Loucy (cell line): ENCODE measurements around the gene KCNA5.

Source experiments
- H2AFZ ChIP-seq: fragments of 200-600 bp; sonication (generic); 2 replicates; pipeline ENCODE4 v1.6.0; 2016; ENCODE audit warnings: antibody characterized with exemption, mild to moderate bottlenecking, low read length, moderate library complexity
- H3F3A ChIP-seq: fragments of 200-600 bp; 2 replicates; pipeline ENCODE4 v1.6.0; 2016; ENCODE audit warnings: antibody characterized with exemption, low read depth, mild to moderate bottlenecking
- H3K27me3 ChIP-seq: fragments of 200-600 bp; sonication (generic); 2 replicates; pipeline ENCODE4 v1.6.1; 2014; ENCODE audit warnings: low read length, mild to moderate bottlenecking; ENCODE audit not compliant: insufficient read depth, poor library complexity, severe bottlenecking
- H3K36me3 ChIP-seq: fragments of 200-600 bp; sonication (generic); 2 replicates; pipeline ENCODE4 v1.6.1; 2016; ENCODE audit warnings: low read length; ENCODE audit not compliant: insufficient read depth
- H3K4me1 ChIP-seq: fragments of 200-600 bp; sonication (generic); 2 replicates; pipeline ENCODE4 v1.5.1; 2014; ENCODE audit warnings: low read length, mild to moderate bottlenecking; ENCODE audit not compliant: insufficient read depth, poor library complexity, severe bottlenecking
- H3K4me2 ChIP-seq: fragments of 200-600 bp; sonication (generic); 2 replicates; pipeline ENCODE4 v1.6.0; 2014; ENCODE audit warnings: antibody characterized with exemption, low read length, low read depth, mild to moderate bottlenecking; ENCODE audit not compliant: poor library complexity, severe bottlenecking
- H3K4me3 ChIP-seq: fragments of 200-600 bp; sonication (generic); 2 replicates; pipeline ENCODE4 v1.5.1; 2014; ENCODE audit warnings: low read length, mild to moderate bottlenecking, mixed read lengths; ENCODE audit not compliant: poor library complexity, severe bottlenecking
- H3K79me2 ChIP-seq: fragments of 200-600 bp; sonication (generic); 2 replicates; pipeline ENCODE4 v1.6.1; 2014; ENCODE audit warnings: low read length; ENCODE audit not compliant: insufficient read depth
- H3K9ac ChIP-seq: fragments of 200-600 bp; sonication (generic); 2 replicates; pipeline ENCODE4 v1.6.0; 2014; ENCODE audit warnings: mild to moderate bottlenecking, low read depth, low read length, moderate library complexity; ENCODE audit not compliant: poor library complexity, severe bottlenecking
- H3K9me2 ChIP-seq: fragments of 200-600 bp; sonication (generic); replicated peaks from 2 replicates; pipeline ENCODE4 v1.6.1; 2016; ENCODE audit warnings: low read depth, low read length, mixed read lengths
- H3K9me3 ChIP-seq: fragments of 200-600 bp; sonication (generic); 2 replicates; pipeline ENCODE4 v1.6.1; 2014; ENCODE audit warnings: mild to moderate bottlenecking, antibody characterized with exemption, low read length, low read depth; ENCODE audit not compliant: insufficient read depth
- H4K20me1 ChIP-seq: fragments of 200-600 bp; sonication (generic); 2 replicates; pipeline ENCODE4 v1.6.0; 2014; ENCODE audit warnings: antibody characterized with exemption, low read length, mild to moderate bottlenecking; ENCODE audit not compliant: insufficient read depth, poor library complexity, severe bottlenecking
- CTCF ChIP-seq: fragments of 200-600 bp; sonication (generic); conservative IDR thresholded peaks from 2 replicates; pipeline ENCODE4 v1.5.1; 2014; ENCODE audit warnings: mild to moderate bottlenecking, antibody characterized with exemption, low read length
- EZH2phosphoT487 ChIP-seq: fragments of 200-600 bp; IDR thresholded peaks from 2 replicates; pipeline ENCODE4 v1.6.1; 2018; ENCODE audit warnings: antibody characterized with exemption, mild to moderate bottlenecking, moderate library complexity, borderline replicate concordance

KCNA5 gene

GRCh38 chr12:5015711-5016492 is 27.8 kb upstream of the KCNA5 start:
- H3K4me1 ChIP-seq, result no peaks in the 10 kb centered on the region
- H3K4me3 ChIP-seq, result no peak overlapping the region
- H3K27me3 ChIP-seq, result no peaks in the 10 kb centered on the region
- H3K4me2 ChIP-seq, result no peak overlapping the region
- H3K9me3 ChIP-seq, result no peaks in the 10 kb centered on the region
- no peaks in the 10 kb centered on the region for H3K9me2 ChIP-seq
- TF ChIP-seq EZH2phosphoT487, result no peak
- TF ChIP-seq CTCF, result no peak
- no peaks in the 10 kb centered on the region for H4K20me1 ChIP-seq
- H2AFZ ChIP-seq, result no peak overlapping the region
- H3K79me2 ChIP-seq, result no peaks in the 10 kb centered on the region
- H3K9ac ChIP-seq, result no peak overlapping the region
- no peaks in the 10 kb centered on the region for H3F3A ChIP-seq
- no peaks in the 10 kb centered on the region for H3K36me3 ChIP-seq

GRCh38 chr12:5016526-5016925 is 27.2 kb upstream of the KCNA5 start:
- TF ChIP-seq CTCF (no peak), EZH2phosphoT487 (no peak)
- Histone ChIP-seq H3K27me3 (no peaks in the 10 kb centered on the region), H3K9me2 (no peaks in the 10 kb centered on the region), H3K9me3 (no peaks in the 10 kb centered on the region), H3K4me3 (no peak overlapping the region), H3K4me1 (no peaks in the 10 kb centered on the region), H4K20me1 (no peaks in the 10 kb centered on the region), H3K9ac (no peak overlapping the region), H3K4me2 (no peak overlapping the region), H3K36me3 (no peaks in the 10 kb centered on the region), H3F3A (no peaks in the 10 kb centered on the region), H2AFZ (no peak overlapping the region), H3K79me2 (no peaks in the 10 kb centered on the region)

GRCh38 chr12:5017638-5018348 is 25.9 kb upstream of the KCNA5 start:
- H3K27me3 ChIP-seq, result no peaks in the 10 kb centered on the region
- TF ChIP-seq EZH2phosphoT487, result no peak
- no peak for TF ChIP-seq CTCF

More at GRCh38 chr12:5017638-5018348, 25.9 kb upstream of the KCNA5 start:
- Histone ChIP-seq H3K79me2 (no peaks in the 10 kb centered on the region), H3K4me2 (no peak overlapping the region), H3K9me2 (no peaks in the 10 kb centered on the region), H4K20me1 (no peaks in the 10 kb centered on the region), H3F3A (no peaks in the 10 kb centered on the region), H3K36me3 (no peaks in the 10 kb centered on the region), H3K9me3 (no peaks in the 10 kb centered on the region), H2AFZ (no peak overlapping the region), H3K4me3 (no peak overlapping the region), H3K9ac (no peak overlapping the region), H3K4me1 (no peaks in the 10 kb centered on the region)
